ENCODE data around the gene PAK1. TPM values are rescaled to one million over a fixed set of nuclear protein-coding genes. Genes with fewer than 3 reads are reported as not detected.
"Not testable (repeated sequence)": the region's sequence is repeated elsewhere in the genome, so short reads cannot be mapped to it uniquely, and the experiment has no call there.

Gene PAK1
- total RNA-seq, 2 experiments from 2014 or later = 66.1 to 75.5 TPM

- no peaks in the 10 kb centered on the region for H3K36me3 Mint-ChIP-seq
- no peak overlapping the region for H3K27ac Mint-ChIP-seq
- ATAC-seq (no peak), DNase-seq (no peak)
- CTCF ChIA-PET = no interaction called here
- H3K4me1 Mint-ChIP-seq = no peaks in the 10 kb centered on the region
- H3K27me3 Mint-ChIP-seq = peaks cover 32% of the 10 kb centered on the region
- no peak overlapping the region for H3K4me3 Mint-ChIP-seq
- H3K9me3 Mint-ChIP-seq (ENCODE audit: low read depth) = no peaks in the 10 kb centered on the region
These were observed 162.2 kb downstream of the PAK1 start for GRCh38 chr11:77311701-77312100.

- Mint-ChIP-seq H3K4me1 (no peaks in the 10 kb centered on the region), H3K4me3 (no peak overlapping the region), H3K27me3 (peaks cover 25% of the 10 kb centered on the region), H3K9me3 (ENCODE audit: low read depth) (no peaks in the 10 kb centered on the region), H3K27ac (no peak overlapping the region), H3K36me3 (no peaks in the 10 kb centered on the region)
- CTCF ChIA-PET = no interaction called here
- DNase-seq (no peak), ATAC-seq (no peak)
These were observed 163.2 kb downstream of the PAK1 start for GRCh38 chr11:77310721-77311120.

GRCh38 chr11:77309401-77310085 is 164.4 kb downstream of the PAK1 start:
- no peaks in the 10 kb centered on the region for H3K9me3 Mint-ChIP-seq (ENCODE audit: low read depth)
- H3K4me1 Mint-ChIP-seq = no peaks in the 10 kb centered on the region
- CTCF ChIA-PET = no interaction called here
- H3K27me3 Mint-ChIP-seq = peaks cover 18% of the 10 kb centered on the region
- ATAC-seq (no peak), DNase-seq (no peak)
- H3K36me3 Mint-ChIP-seq = no peaks in the 10 kb centered on the region
- no peak overlapping the region for H3K27ac Mint-ChIP-seq
- no peak overlapping the region for H3K4me3 Mint-ChIP-seq

GRCh38 chr11:77308838-77309237 is 165.1 kb downstream of the PAK1 start:
- Mint-ChIP-seq H3K9me3 (ENCODE audit: low read depth) (no peaks in the 10 kb centered on the region), H3K27me3 (peaks cover 18% of the 10 kb centered on the region), H3K4me1 (no peaks in the 10 kb centered on the region), H3K4me3 (no peak overlapping the region), H3K27ac (no peak overlapping the region), H3K36me3 (no peaks in the 10 kb centered on the region)
- no peak for ATAC-seq
- CTCF ChIA-PET = no interaction called here
- DNase-seq = no peak

- CTCF ChIA-PET = interaction anchor here (1.5 kb wide), 1 partner anchor 12 kb away, joined by 3 read pairs; no protein-coding TSS in a partner anchor
- Mint-ChIP-seq H3K27me3 (peaks cover 13% of the 10 kb centered on the region), H3K4me1 (peaks cover 2% of the 10 kb centered on the region), H3K4me3 (no peak overlapping the region), H3K36me3 (no peaks in the 10 kb centered on the region), H3K27ac (no peak overlapping the region), H3K9me3 (ENCODE audit: low read depth) (no peaks in the 10 kb centered on the region)
- DNase-seq (no peak), ATAC-seq (no peak)
These were observed 170.6 kb downstream of the PAK1 start for GRCh38 chr11:77303328-77303727.

GRCh38 chr11:77302752-77303151 is 171.1 kb downstream of the PAK1 start:
- no peak overlapping the region for H3K4me3 Mint-ChIP-seq

GRCh38 chr11:77301510-77301909 is 172.4 kb downstream of the PAK1 start, which contains the start of gene GDPD4:
Gene GDPD4 (minus strand): TSS chr11:77301686. CDS start chr11:77285137, 16,549 bp downstream.
- H3K27me3 Mint-ChIP-seq = peaks cover 3% of the 10 kb centered on the region
- no peak within 1 kb of the TSS for H3K4me3 Mint-ChIP-seq
- H3K9me3 Mint-ChIP-seq (ENCODE audit: low read depth) = no peaks in the 10 kb centered on the region
- H3K27ac Mint-ChIP-seq = no peak within 1 kb of the TSS
- DNase-seq (no peak), ATAC-seq (no peak)
- peaks cover 2% of the 10 kb centered on the region for H3K4me1 Mint-ChIP-seq
- CTCF ChIA-PET = no interaction called here
- H3K36me3 Mint-ChIP-seq = no peaks in the 10 kb centered on the region

More at GRCh38 chr11:77302752-77303151, 171.1 kb downstream of the PAK1 start:
- ATAC-seq (no peak), DNase-seq (no peak)
- CTCF ChIA-PET = no interaction called here
- Mint-ChIP-seq H3K27ac (no peak overlapping the region), H3K9me3 (ENCODE audit: low read depth) (no peaks in the 10 kb centered on the region), H3K4me1 (peaks cover 2% of the 10 kb centered on the region), H3K27me3 (peaks cover 7% of the 10 kb centered on the region), H3K36me3 (no peaks in the 10 kb centered on the region)

- Mint-ChIP-seq H3K9me3 (ENCODE audit: low read depth) (no peaks in the 10 kb centered on the region), H3K4me1 (peaks cover 2% of the 10 kb centered on the region), H3K27me3 (peaks cover 3% of the 10 kb centered on the region), H3K27ac (no peak overlapping the region), H3K4me3 (no peak overlapping the region), H3K36me3 (no peaks in the 10 kb centered on the region)
- no peak for ATAC-seq
- CTCF ChIA-PET = no interaction called here
- DNase-seq = no peak
These were observed 173.2 kb downstream of the PAK1 start for GRCh38 chr11:77300695-77301094.

- DNase-seq; H3K9me3 Mint-ChIP-seq (ENCODE audit: low read depth); H3K4me3 Mint-ChIP-seq; ATAC-seq; H3K27me3 Mint-ChIP-seq; H3K27ac Mint-ChIP-seq; CTCF ChIA-PET; H3K4me1 Mint-ChIP-seq; H3K36me3 Mint-ChIP-seq: not testable (repeated sequence)
These were observed 173.9 kb downstream of the PAK1 start for GRCh38 chr11:77300028-77300427.

- H3K27me3 Mint-ChIP-seq = peaks cover 4% of the 10 kb centered on the region
- ATAC-seq = no peak
These were observed 174.3 kb downstream of the PAK1 start for GRCh38 chr11:77299528-77299993.

GRCh38 chr11:77294040-77294439 is 179.9 kb downstream of the PAK1 start:
- peaks cover 5% of the 10 kb centered on the region for H3K4me1 Mint-ChIP-seq
- H3K27ac Mint-ChIP-seq = no peak overlapping the region
- no peaks in the 10 kb centered on the region for H3K9me3 Mint-ChIP-seq (ENCODE audit: low read depth)
- peaks cover 36% of the 10 kb centered on the region for H3K27me3 Mint-ChIP-seq
- CTCF ChIA-PET = no interaction called here
- no peak for ATAC-seq
- H3K36me3 Mint-ChIP-seq = no peaks in the 10 kb centered on the region
- DNase-seq = no peak
- H3K4me3 Mint-ChIP-seq = no peak overlapping the region

More at GRCh38 chr11:77299528-77299993, 174.3 kb downstream of the PAK1 start:
- Mint-ChIP-seq H3K9me3 (ENCODE audit: low read depth) (no peaks in the 10 kb centered on the region), H3K36me3 (no peaks in the 10 kb centered on the region), H3K4me3 (no peak overlapping the region), H3K27ac (no peak overlapping the region), H3K4me1 (peaks cover 3% of the 10 kb centered on the region)
- CTCF ChIA-PET = no interaction called here
- no peak for DNase-seq

GRCh38 chr11:77289737-77290136 is 184.2 kb downstream of the PAK1 start:
- Mint-ChIP-seq H3K4me1 (peaks cover 5% of the 10 kb centered on the region), H3K4me3 (no peak overlapping the region), H3K9me3 (ENCODE audit: low read depth) (no peaks in the 10 kb centered on the region), H3K27ac (no peak overlapping the region), H3K36me3 (no peaks in the 10 kb centered on the region), H3K27me3 (peaks cover 67% of the 10 kb centered on the region)
- CTCF ChIA-PET = no interaction called here
- ATAC-seq (no peak), DNase-seq (no peak)

- no peaks in the 10 kb centered on the region for H3K9me3 Mint-ChIP-seq (ENCODE audit: low read depth)
- H3K27ac Mint-ChIP-seq = no peak overlapping the region
- H3K36me3 Mint-ChIP-seq = no peaks in the 10 kb centered on the region
- CTCF ChIA-PET = no interaction called here
- no peak for DNase-seq
- H3K4me3 Mint-ChIP-seq = no peak overlapping the region
- no peaks in the 10 kb centered on the region for H3K4me1 Mint-ChIP-seq
- no peak for ATAC-seq
- H3K27me3 Mint-ChIP-seq = peaks cover 67% of the 10 kb centered on the region
These were observed 186.2 kb downstream of the PAK1 start for GRCh38 chr11:77287615-77288273.

GRCh38 chr11:77287136-77287535 is 186.8 kb downstream of the PAK1 start:
- Mint-ChIP-seq H3K27ac (no peak overlapping the region), H3K4me3 (no peak overlapping the region), H3K27me3 (peaks cover 64% of the 10 kb centered on the region), H3K9me3 (ENCODE audit: low read depth) (no peaks in the 10 kb centered on the region), H3K36me3 (no peaks in the 10 kb centered on the region), H3K4me1 (no peaks in the 10 kb centered on the region)
- CTCF ChIA-PET = no interaction called here
- DNase-seq = no peak
- no peak for ATAC-seq

Measured in activated CD8-positive, alpha-beta memory T cell treated with anti-CD3 and anti-CD28 coated beads, Interleukin-2, amount 10 ng/mL, durations not matched to agents 7 days and 5 days (primary cell).